ENCODE data around the gene CRIP3. TPM values are rescaled to one million over a fixed set of nuclear protein-coding genes. Genes with fewer than 3 reads are reported as not detected.

CRIP3 gene
- total RNA-seq, 1 experiment from 2014 or later = 5.7 TPM

GRCh38 chr6:43294536-43294935, 14.1 kb downstream of the CRIP3 start:
- Histone ChIP-seq H3K4me2 (no peak overlapping the region), H3K27ac (no peak overlapping the region), H3K27me3 (ENCODE audit: insufficient read depth, low read depth) (no peaks in the 10 kb centered on the region; the same call in 1 of the 2 replicates), H4K20me1 (ENCODE audit: insufficient read depth) (no peaks in the 10 kb centered on the region), H3K9me2 (ENCODE audit: insufficient read depth) (no peaks in the 10 kb centered on the region), H3K4me1 (replicated peaks; ENCODE audit: insufficient read depth) (no peaks in the 10 kb centered on the region), H3K36me3 (ENCODE audit: low read depth) (no peaks in the 10 kb centered on the region), H3K4me3 (no peak overlapping the region), H3F3A (ENCODE audit: insufficient read depth, low read depth) (no peaks in the 10 kb centered on the region), H2AFZ (no peak overlapping the region), H3K79me2 (ENCODE audit: low read depth) (no peaks in the 10 kb centered on the region), H3K9me3 (ENCODE audit: insufficient read depth, low read depth) (no peaks in the 10 kb centered on the region)
- CTCF ChIA-PET = no interaction called here
- TF ChIP-seq CTCF (conservative IDR thresholded peaks at IDR 0.05) (no peak), EZH2 (IDR thresholded peaks at IDR 0.05; ENCODE audit: low read depth) (no peak)
- BruUV-seq (replicated peaks) = no TSS peak
- no peak for DNase-seq
- intact Hi-C loops (cut with micrococcal nuclease; ENCODE audit: unreplicated experiment) = no loop called here
- POLR2A ChIA-PET (ENCODE audit: unreplicated experiment) = no interaction called here

- Histone ChIP-seq H3K27me3 (ENCODE audit: insufficient read depth, low read depth) (no peaks in the 10 kb centered on the region; the same call in 1 of the 2 replicates), H3K79me2 (ENCODE audit: low read depth) (no peaks in the 10 kb centered on the region), H3K4me3 (no peak overlapping the region), H3K36me3 (ENCODE audit: low read depth) (no peaks in the 10 kb centered on the region), H3F3A (ENCODE audit: insufficient read depth, low read depth) (no peaks in the 10 kb centered on the region), H3K9me3 (ENCODE audit: insufficient read depth, low read depth) (no peaks in the 10 kb centered on the region), H3K4me1 (replicated peaks; ENCODE audit: insufficient read depth) (no peaks in the 10 kb centered on the region), H4K20me1 (ENCODE audit: insufficient read depth) (no peaks in the 10 kb centered on the region), H2AFZ (no peak overlapping the region), H3K27ac (no peak overlapping the region), H3K4me2 (no peak overlapping the region), H3K9me2 (ENCODE audit: insufficient read depth) (no peaks in the 10 kb centered on the region)
- DNase-seq = no peak
- TF ChIP-seq CTCF (conservative IDR thresholded peaks at IDR 0.05) (no peak), EZH2 (IDR thresholded peaks at IDR 0.05; ENCODE audit: low read depth) (no peak)
- CTCF ChIA-PET = no interaction called here
- BruUV-seq (replicated peaks) = no TSS peak
- POLR2A ChIA-PET (ENCODE audit: unreplicated experiment) = no interaction called here
- intact Hi-C loops (cut with micrococcal nuclease; ENCODE audit: unreplicated experiment) = no loop called here
Observed at GRCh38 chr6:43293698-43294097, 14.9 kb downstream of the CRIP3 start.

GRCh38 chr6:43292763-43293318, 15.8 kb downstream of the CRIP3 start:
- no peak overlapping the region for H3K4me3 ChIP-seq
- BruUV-seq (replicated peaks) = no TSS peak
- no peak for DNase-seq
- no peaks in the 10 kb centered on the region for H3K79me2 ChIP-seq (ENCODE audit: low read depth)
- H3F3A ChIP-seq (ENCODE audit: insufficient read depth, low read depth) = no peaks in the 10 kb centered on the region
- H3K9me2 ChIP-seq (ENCODE audit: insufficient read depth) = no peaks in the 10 kb centered on the region
- H3K4me1 ChIP-seq (replicated peaks; ENCODE audit: insufficient read depth) = no peaks in the 10 kb centered on the region
- TF ChIP-seq EZH2 (IDR thresholded peaks at IDR 0.05; ENCODE audit: low read depth) (no peak), CTCF (conservative IDR thresholded peaks at IDR 0.05) (no peak)
- H2AFZ ChIP-seq = no peak overlapping the region
- no peak overlapping the region for H3K4me2 ChIP-seq
- no peaks in the 10 kb centered on the region for H3K36me3 ChIP-seq (ENCODE audit: low read depth)
- ChIA-PET CTCF (no interaction called here), POLR2A (ENCODE audit: unreplicated experiment) (no interaction called here)
- no peak overlapping the region for H3K27ac ChIP-seq
- no peaks in the 10 kb centered on the region for H3K27me3 ChIP-seq (ENCODE audit: insufficient read depth, low read depth)
- H3K9me3 ChIP-seq (ENCODE audit: insufficient read depth, low read depth) = no peaks in the 10 kb centered on the region
- no peaks in the 10 kb centered on the region for H4K20me1 ChIP-seq (ENCODE audit: insufficient read depth)
- intact Hi-C loops (cut with micrococcal nuclease; ENCODE audit: unreplicated experiment) = no loop called here

Measured in PC-9 (cell line).